ENCODE results near the gene CTXND1.

DNA sequence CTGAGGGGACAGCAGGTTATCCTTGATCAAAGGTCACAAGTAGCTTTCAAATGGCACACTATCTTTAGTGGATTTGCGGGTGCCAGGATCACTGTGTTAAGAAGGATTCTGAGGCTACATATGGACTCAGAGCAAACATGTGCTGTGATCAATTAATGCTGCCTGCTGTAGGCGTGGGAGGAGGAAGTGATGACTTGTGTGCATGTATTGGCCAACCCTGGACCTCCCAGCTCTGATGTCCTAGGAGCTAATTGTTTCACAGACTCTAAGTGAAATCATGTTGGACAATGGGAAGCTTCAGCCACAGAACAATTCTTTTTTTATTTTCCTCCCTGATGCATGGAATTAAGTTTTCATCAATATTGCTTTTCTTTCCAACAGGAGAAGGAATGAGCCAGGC, 74.9 kb downstream of the CTXND1 start:
- TF ChIP-seq, protein P1, sequence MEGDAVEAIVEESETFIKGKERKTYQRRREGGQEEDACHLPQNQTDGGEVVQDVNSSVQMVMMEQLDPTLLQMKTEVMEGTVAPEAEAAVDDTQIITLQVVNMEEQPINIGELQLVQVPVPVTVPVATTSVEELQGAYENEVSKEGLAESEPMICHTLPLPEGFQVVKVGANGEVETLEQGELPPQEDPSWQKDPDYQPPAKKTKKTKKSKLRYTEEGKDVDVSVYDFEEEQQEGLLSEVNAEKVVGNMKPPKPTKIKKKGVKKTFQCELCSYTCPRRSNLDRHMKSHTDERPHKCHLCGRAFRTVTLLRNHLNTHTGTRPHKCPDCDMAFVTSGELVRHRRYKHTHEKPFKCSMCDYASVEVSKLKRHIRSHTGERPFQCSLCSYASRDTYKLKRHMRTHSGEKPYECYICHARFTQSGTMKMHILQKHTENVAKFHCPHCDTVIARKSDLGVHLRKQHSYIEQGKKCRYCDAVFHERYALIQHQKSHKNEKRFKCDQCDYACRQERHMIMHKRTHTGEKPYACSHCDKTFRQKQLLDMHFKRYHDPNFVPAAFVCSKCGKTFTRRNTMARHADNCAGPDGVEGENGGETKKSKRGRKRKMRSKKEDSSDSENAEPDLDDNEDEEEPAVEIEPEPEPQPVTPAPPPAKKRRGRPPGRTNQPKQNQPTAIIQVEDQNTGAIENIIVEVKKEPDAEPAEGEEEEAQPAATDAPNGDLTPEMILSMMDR (IDR thresholded peaks at IDR 0.05; ENCODE audit: insufficient read depth, low read length) = no peak
- TF ChIP-seq POLR2AphosphoS5 (IDR thresholded peaks at IDR 0.05; ENCODE audit: low read depth) (no peak), GABPA (IDR thresholded peaks at IDR 0.05; ENCODE audit: low read depth) (no peak), SPI1 (IDR thresholded peaks at IDR 0.05; ENCODE audit: borderline replicate concordance, low read depth) (no peak)
- TF ChIP-seq, protein P2, sequence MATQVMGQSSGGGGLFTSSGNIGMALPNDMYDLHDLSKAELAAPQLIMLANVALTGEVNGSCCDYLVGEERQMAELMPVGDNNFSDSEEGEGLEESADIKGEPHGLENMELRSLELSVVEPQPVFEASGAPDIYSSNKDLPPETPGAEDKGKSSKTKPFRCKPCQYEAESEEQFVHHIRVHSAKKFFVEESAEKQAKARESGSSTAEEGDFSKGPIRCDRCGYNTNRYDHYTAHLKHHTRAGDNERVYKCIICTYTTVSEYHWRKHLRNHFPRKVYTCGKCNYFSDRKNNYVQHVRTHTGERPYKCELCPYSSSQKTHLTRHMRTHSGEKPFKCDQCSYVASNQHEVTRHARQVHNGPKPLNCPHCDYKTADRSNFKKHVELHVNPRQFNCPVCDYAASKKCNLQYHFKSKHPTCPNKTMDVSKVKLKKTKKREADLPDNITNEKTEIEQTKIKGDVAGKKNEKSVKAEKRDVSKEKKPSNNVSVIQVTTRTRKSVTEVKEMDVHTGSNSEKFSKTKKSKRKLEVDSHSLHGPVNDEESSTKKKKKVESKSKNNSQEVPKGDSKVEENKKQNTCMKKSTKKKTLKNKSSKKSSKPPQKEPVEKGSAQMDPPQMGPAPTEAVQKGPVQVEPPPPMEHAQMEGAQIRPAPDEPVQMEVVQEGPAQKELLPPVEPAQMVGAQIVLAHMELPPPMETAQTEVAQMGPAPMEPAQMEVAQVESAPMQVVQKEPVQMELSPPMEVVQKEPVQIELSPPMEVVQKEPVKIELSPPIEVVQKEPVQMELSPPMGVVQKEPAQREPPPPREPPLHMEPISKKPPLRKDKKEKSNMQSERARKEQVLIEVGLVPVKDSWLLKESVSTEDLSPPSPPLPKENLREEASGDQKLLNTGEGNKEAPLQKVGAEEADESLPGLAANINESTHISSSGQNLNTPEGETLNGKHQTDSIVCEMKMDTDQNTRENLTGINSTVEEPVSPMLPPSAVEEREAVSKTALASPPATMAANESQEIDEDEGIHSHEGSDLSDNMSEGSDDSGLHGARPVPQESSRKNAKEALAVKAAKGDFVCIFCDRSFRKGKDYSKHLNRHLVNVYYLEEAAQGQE (IDR thresholded peaks at IDR 0.05; ENCODE audit: insufficient replicate concordance, low read depth) = no peak

Data from HL-60 (cell line).